Colonic mucosa (tissue), 4 donors: ENCODE measurements around the gene AUTS2. TPM values are rescaled to one million over a fixed set of nuclear protein-coding genes. Genes with fewer than 3 reads are reported as not detected.

ENCODE experiments used
- DNase-seq: peaks from one replicate; pipeline ENCODE4 v3.0.0-alpha.2; 2020
- H3K27ac ChIP-seq: fragments of 200-600 bp; one replicate; pipeline ENCODE4 v1.8.0; 2021
- H3K27me3 ChIP-seq: fragments of 200-600 bp; one replicate; pipeline ENCODE4 v1.8.0; 2021
- H3K36me3 ChIP-seq: fragments of 200-600 bp; one replicate; pipeline ENCODE4 v1.8.0; 2021
- H3K4me1 ChIP-seq: fragments of 200-600 bp; one replicate; pipeline ENCODE4 v1.8.0; 2021; ENCODE audit warnings: mild to moderate bottlenecking
- H3K4me3 ChIP-seq: fragments of 200-600 bp; one replicate; pipeline ENCODE4 v1.8.0; 2021
- H3K9ac ChIP-seq, 2 donors: one replicate each; pipeline ENCODE4 v1.7.0; 2013; ENCODE audit warnings: control low read depth in 2 of 2, low read depth in 2 of 2, low read length in 2 of 2
- H3K9me3 ChIP-seq: fragments of 200-600 bp; one replicate; pipeline ENCODE4 v1.8.0; 2021
- CTCF ChIP-seq: fragments of 200-600 bp; IDR thresholded peaks from one replicate; pipeline ENCODE4 v1.8.0; 2022; ENCODE audit warnings: antibody characterized with exemption, mild to moderate bottlenecking
- intact Hi-C: fragments of 100-400 bp; cut with DNase I; formaldehyde crosslinking; loops from one replicate; pipeline ENCODE4 v1.14.1; 2022
- total RNA-seq, 2 donors: library from RNA; stranded (reverse); fragmentation: NEBNext Ultra II Directional in 1 of 2; extraction: Animal tissue kit (Norgen Biotek cat#: 25700) in 1 of 2; gene quantifications; one replicate each; pipeline ENCODE4 v1.2.1, GENCODE V29; 2021
- donor health status: healthy.
- donor health status: DM: no; HTN: no; CAD: no.
- donor health status: DM: no; HTN: no; CAD: no.

The AUTS2 gene
- total RNA-seq, 2 donors from 2014 or later = 39.8 to 42.3 TPM

GRCh38 chr7:70263471-70264255, 665.4 kb downstream of the AUTS2 start:
- H3K9ac ChIP-seq = no peak overlapping the region
- no peaks in the 10 kb centered on the region for H3K4me1 ChIP-seq
- no peak overlapping the region for H3K27ac ChIP-seq
- no peaks in the 10 kb centered on the region for H3K27me3 ChIP-seq
- no peak for TF ChIP-seq CTCF
- intact Hi-C loops = no loop called here
- DNase-seq = no peak
- H3K4me3 ChIP-seq = no peak overlapping the region
- no peaks in the 10 kb centered on the region for H3K9me3 ChIP-seq
- H3K36me3 ChIP-seq = no peaks in the 10 kb centered on the region

- H3K27me3 ChIP-seq = no peaks in the 10 kb centered on the region
- H3K27ac ChIP-seq = no peak overlapping the region
- no peak overlapping the region for H3K9ac ChIP-seq
- H3K36me3 ChIP-seq = no peaks in the 10 kb centered on the region
- TF ChIP-seq CTCF = no peak
- no peaks in the 10 kb centered on the region for H3K4me1 ChIP-seq
- intact Hi-C loops = no loop called here
- H3K4me3 ChIP-seq = no peak overlapping the region
- no peaks in the 10 kb centered on the region for H3K9me3 ChIP-seq
- DNase-seq = no peak
These were observed 667.9 kb downstream of the AUTS2 start for GRCh38 chr7:70266186-70266585.

GRCh38 chr7:70267381-70268120, 669.3 kb downstream of the AUTS2 start:
- no peaks in the 10 kb centered on the region for H3K27me3 ChIP-seq
- no peak for DNase-seq
- no peaks in the 10 kb centered on the region for H3K4me1 ChIP-seq
- no peak overlapping the region for H3K27ac ChIP-seq
- no peak overlapping the region for H3K9ac ChIP-seq
- H3K36me3 ChIP-seq = no peaks in the 10 kb centered on the region
- intact Hi-C loops = no loop called here
- no peak for TF ChIP-seq CTCF
- H3K4me3 ChIP-seq = no peak overlapping the region
- H3K9me3 ChIP-seq = no peaks in the 10 kb centered on the region

- H3K9me3 ChIP-seq = no peaks in the 10 kb centered on the region
- H3K27me3 ChIP-seq = no peaks in the 10 kb centered on the region
- TF ChIP-seq CTCF = no peak
- H3K9ac ChIP-seq = no peak overlapping the region
- no peak overlapping the region for H3K27ac ChIP-seq
- no peak for DNase-seq
- no peak overlapping the region for H3K4me3 ChIP-seq
- no peaks in the 10 kb centered on the region for H3K36me3 ChIP-seq
- intact Hi-C loops = no loop called here
- no peaks in the 10 kb centered on the region for H3K4me1 ChIP-seq
These were observed 669.9 kb downstream of the AUTS2 start for GRCh38 chr7:70268179-70268578.

GRCh38 chr7:70270149-70270548, 671.9 kb downstream of the AUTS2 start:
- Histone ChIP-seq H3K9ac (no peak overlapping the region), H3K36me3 (no peaks in the 10 kb centered on the region), H3K4me1 (no peaks in the 10 kb centered on the region), H3K9me3 (no peaks in the 10 kb centered on the region), H3K27me3 (no peaks in the 10 kb centered on the region), H3K4me3 (no peak overlapping the region), H3K27ac (no peak overlapping the region)
- intact Hi-C loops = no loop called here
- TF ChIP-seq CTCF = no peak
- no peak for DNase-seq
